Large intestine (tissue), 3 donors: ENCODE results near the gene BMP8A. TPM values are rescaled to one million over a fixed set of nuclear protein-coding genes. Genes with fewer than 3 reads are reported as not detected.
"Not testable (repeated sequence)": the region's sequence is repeated elsewhere in the genome, so short reads cannot be mapped to it uniquely, and the experiment has no call there.

Experiments
- DNase-seq, 2 donors: peaks; one replicate each; pipeline versions ENCODE4 v3.0.0 to v3.0.0-alpha.2; 2013
- H3K27ac ChIP-seq: one replicate; pipeline ENCODE4 v1.5.1; 2013; ENCODE audit warnings: low read length
- H3K27me3 ChIP-seq: 2 replicates; pipeline ENCODE4 v1.6.1; 2013; ENCODE audit warnings: low read length; ENCODE audit not compliant: control insufficient read depth, insufficient read depth
- H3K36me3 ChIP-seq: 2 replicates; pipeline ENCODE4 v1.6.1; 2013; ENCODE audit warnings: low read length; ENCODE audit not compliant: control insufficient read depth, insufficient read depth
- H3K4me1 ChIP-seq: one replicate; pipeline ENCODE4 v1.6.1; 2013; ENCODE audit warnings: low read length; ENCODE audit not compliant: control insufficient read depth, insufficient read depth
- H3K4me3 ChIP-seq: one replicate; pipeline ENCODE4 v1.5.1; 2013; ENCODE audit warnings: low read length
- H3K9me3 ChIP-seq: one replicate; pipeline ENCODE4 v1.6.1; 2013; ENCODE audit warnings: mild to moderate bottlenecking, low read depth, low read length, moderate library complexity; ENCODE audit not compliant: control insufficient read depth
- WGBS: methylation state at CpG from one replicate; pipeline ENCODE4 v1.1.5; 2013; ENCODE audit warnings: low lambda C conversion rate; ENCODE audit not compliant: insufficient coverage; 5-methylcytosine and 5-hydroxymethylcytosine counted together
- polyA plus RNA-seq: library from polyadenylated mRNA; unstranded; fragments of 120-200 nt; gene quantifications from one replicate; pipeline ENCODE4 v1.2.1, GENCODE V29; 2013

The BMP8A gene
- polyA plus RNA-seq, 1 donor: 0.69 TPM

DNA sequence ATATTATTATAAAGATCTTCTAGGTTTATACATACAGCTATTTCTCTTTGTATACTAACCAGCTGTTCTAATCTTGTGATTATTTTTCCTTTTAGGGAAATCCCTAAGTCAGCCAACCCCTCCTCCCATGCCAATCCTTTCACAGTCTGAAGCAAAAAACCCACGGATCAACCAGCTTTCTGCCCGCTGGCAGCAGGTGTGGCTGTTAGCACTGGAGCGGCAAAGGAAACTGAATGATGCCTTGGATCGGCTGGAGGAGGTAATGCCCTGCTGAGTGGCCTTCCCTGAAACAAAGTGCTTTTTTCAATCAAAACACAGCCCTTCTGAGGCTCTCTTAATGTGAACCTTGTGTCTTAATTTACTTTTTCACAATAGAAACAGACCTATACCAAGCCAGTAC lies 32.4 kb upstream of the BMP8A start:
- no CpG with 5 or more reads among the region's 4 CpGs for WGBS
- Histone ChIP-seq H3K4me1 (no peaks in the 10 kb centered on the region), H3K27ac (no peak overlapping the region), H3K9me3 (no peaks in the 10 kb centered on the region), H3K4me3 (no peak overlapping the region), H3K36me3 (peaks cover 83% of the 10 kb centered on the region), H3K27me3 (no peaks in the 10 kb centered on the region)
- no peak for DNase-seq

DNA sequence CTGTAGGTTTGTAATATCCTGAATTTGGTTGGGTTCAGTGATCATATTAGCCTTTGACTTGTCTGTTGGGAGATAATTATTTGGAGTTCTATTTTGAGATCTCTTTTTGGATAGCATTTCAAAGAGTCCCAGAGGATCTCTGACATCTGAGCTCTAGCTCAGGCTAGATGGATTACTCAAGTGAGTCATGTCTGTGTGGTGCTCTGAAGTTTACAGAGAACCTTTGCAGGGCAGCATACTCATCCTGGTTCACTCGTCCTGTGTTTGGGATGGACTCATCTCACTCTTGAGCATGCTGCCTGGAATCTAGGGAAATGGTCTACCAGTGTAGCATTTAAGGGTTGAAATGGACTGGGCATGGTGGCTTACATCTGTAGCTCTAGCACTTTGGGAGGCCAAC lies 29.4 kb upstream of the BMP8A start:
- no peak for DNase-seq
- no peaks in the 10 kb centered on the region for H3K9me3 ChIP-seq
- no peak overlapping the region for H3K27ac ChIP-seq
- H3K4me1 ChIP-seq: no peaks in the 10 kb centered on the region
- H3K27me3 ChIP-seq: no peaks in the 10 kb centered on the region
- WGBS: no CpG with 5 or more reads among the region's 1 CpG
- no peak overlapping the region for H3K4me3 ChIP-seq
- peaks cover 73% of the 10 kb centered on the region for H3K36me3 ChIP-seq

DNA sequence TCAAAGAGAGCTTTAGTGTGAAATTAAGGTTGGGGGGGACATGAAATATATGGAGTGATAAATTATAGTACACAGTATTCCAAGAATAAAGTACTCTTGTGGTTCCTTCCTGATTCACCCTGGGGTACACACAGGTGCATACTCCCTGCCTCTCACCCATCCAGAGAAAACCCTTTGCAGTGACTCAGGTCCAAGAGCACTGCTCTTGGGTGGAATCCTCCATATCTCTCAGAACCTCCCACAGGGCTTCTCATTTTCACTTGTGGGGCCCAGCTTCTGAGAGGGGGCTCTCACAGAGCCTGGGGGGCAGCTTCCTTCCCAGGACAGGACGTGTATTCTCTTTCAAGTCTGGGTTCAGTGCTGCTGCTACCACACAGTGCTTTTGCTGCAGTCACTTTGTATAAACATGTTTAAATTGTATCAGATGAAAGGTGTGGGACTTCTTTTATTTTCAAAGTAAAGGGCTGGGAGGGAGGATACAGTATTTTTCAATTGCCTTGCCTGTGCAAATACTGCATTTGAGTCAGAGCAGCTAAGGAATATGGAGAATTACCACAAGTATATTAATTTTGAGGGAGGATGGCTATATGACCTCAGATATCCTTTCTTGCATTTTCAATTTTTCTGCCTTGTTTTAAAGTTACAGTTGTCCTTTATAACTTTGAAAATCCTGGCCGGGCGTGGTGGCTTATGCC lies 24.9 kb upstream of the BMP8A start:
- DNase-seq: no peak

DNA sequence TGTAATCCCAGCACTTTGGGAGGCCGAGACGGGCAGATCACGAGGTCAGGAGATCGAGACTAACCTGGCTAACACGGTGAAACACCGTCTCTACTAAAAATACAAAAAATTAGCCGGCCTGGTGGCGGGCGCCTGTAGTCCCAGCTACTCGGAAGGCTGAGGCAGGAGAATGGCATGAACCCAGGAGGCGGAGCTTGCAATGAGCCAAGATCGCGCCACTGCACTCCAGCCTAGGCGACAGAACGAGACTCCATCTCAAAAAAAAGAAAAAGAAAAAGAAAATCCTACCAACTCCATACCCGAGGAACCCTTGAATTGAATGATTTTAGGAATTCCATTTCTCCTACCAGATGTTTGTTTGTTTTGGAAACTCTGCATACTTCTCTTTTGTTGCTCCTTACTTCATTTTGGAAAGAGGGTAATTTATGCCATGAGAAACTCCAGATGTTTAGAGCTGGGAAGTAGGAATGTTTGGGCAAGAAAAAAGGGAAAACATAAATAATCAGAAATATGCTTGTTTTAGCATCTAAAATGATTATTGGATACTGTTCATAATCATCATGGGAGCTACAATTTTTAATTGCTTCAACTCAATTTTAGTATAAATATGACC lies 24.2 kb upstream of the BMP8A start:
- H3K36me3 ChIP-seq: peaks cover 64% of the 10 kb centered on the region
- H3K9me3 ChIP-seq, H3K4me1 ChIP-seq, H3K27ac ChIP-seq, H3K4me3 ChIP-seq, DNase-seq, H3K27me3 ChIP-seq: not testable (repeated sequence)
- whole genome bisulfite sequencing: no CpG with 5 or more reads among the region's 16 CpGs

More for the DNA sequence above, 24.9 kb upstream of the BMP8A start:
- Histone ChIP-seq H3K27me3 (no peaks in the 10 kb centered on the region), H3K4me3 (no peak overlapping the region), H3K4me1 (no peaks in the 10 kb centered on the region), H3K27ac (no peak overlapping the region), H3K9me3 (no peaks in the 10 kb centered on the region), H3K36me3 (peaks cover 70% of the 10 kb centered on the region)
- 100% methylated on average over 1 of the region's 3 CpGs for WGBS

DNA sequence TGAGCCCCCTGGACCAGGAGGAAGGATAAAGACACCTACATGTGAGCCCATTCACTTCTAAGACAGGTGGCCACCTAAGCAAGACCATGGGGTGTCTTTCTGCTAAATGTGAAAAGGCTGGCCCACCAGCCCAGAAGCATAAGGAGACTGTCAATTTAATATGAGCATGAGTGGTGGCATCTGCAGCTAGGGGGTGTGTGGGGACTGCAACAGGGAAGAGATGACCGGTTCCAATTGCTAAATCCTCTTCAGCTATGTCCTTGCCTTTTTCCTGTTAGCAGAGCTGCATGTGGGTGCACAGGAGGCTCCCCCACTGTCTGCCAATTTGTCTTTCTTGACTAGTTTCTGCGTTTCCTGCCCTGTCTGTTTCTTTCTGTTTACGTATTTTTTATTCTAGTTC lies 22.3 kb upstream of the BMP8A start:
- WGBS: 100% methylated on average over 1 of the region's 3 CpGs
- Histone ChIP-seq H3K9me3 (no peaks in the 10 kb centered on the region), H3K27ac (no peak overlapping the region), H3K4me3 (no peak overlapping the region), H3K4me1 (no peaks in the 10 kb centered on the region), H3K36me3 (peaks cover 63% of the 10 kb centered on the region), H3K27me3 (no peaks in the 10 kb centered on the region)
- no peak for DNase-seq

DNA sequence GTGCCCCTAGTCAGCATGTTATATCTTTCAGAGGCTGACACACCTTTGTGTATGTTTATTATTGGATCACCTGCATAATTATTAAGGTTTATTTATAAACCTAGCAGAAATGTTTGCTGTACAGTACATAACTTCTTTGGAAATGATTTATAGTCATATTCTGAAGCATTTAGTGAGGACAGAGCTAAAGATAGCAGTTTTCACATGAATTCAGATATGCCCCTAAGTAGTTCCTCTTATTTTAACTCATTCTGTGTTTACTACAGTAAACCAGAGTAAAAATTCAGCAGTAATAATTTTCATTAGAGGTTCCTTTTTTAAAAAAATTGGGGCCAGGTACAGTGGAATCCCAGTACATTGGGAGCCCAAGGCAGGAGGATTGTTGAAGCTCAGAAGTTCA lies 21.4 kb upstream of the BMP8A start:
- no peaks in the 10 kb centered on the region for H3K4me1 ChIP-seq
- H3K27me3 ChIP-seq: no peaks in the 10 kb centered on the region
- no peak for DNase-seq
- H3K27ac ChIP-seq: no peak overlapping the region
- H3K9me3 ChIP-seq: no peaks in the 10 kb centered on the region
- peaks cover 63% of the 10 kb centered on the region for H3K36me3 ChIP-seq
- no peak overlapping the region for H3K4me3 ChIP-seq

DNA sequence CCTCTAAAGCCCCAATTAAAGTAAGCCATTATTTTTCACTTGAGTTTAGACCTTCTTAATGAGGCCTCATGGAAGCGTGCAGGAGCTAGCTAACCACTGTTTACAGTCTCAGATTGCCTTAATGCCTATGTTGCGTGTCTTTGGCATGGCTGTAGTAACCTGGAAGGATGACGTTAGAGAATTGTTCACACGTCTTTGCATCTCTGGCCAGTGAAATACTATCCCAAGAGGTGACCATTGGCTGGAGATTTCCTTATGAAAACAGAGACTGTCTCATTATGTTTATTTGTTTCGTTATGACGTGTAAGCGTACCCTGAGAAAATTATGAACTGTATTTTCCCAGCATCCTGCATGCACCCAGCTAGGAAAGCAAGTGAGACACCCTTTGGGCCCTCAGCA lies 18.6 kb upstream of the BMP8A start:
- Histone ChIP-seq H3K36me3 (peaks cover 53% of the 10 kb centered on the region), H3K9me3 (no peaks in the 10 kb centered on the region), H3K4me1 (no peaks in the 10 kb centered on the region), H3K4me3 (no peak overlapping the region), H3K27ac (no peak overlapping the region), H3K27me3 (no peaks in the 10 kb centered on the region)
- no peak for DNase-seq
- WGBS: no CpG with 5 or more reads among the region's 7 CpGs

DNA sequence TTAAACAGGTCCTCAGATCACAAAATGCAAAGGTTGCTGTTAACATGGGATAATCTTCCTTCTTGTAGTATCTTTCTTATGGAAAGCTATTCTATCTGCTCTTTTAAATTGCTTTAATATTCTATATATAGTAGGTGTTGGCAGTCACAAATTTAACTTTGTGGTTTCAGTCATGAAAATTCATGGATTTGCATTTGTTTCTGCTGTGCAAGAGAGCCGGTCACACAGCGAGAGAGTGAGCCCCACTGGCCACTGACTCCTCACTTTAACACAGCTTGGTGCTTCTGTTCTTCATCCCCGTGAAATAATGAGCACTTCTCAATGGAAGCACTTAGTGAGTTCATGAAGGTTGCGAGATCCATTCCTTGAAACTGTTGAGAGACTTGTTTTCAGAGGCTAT lies 18.1 kb upstream of the BMP8A start:
- no peaks in the 10 kb centered on the region for H3K4me1 ChIP-seq
- no peak for DNase-seq
- no CpG with 5 or more reads among the region's 4 CpGs for WGBS
- H3K27me3 ChIP-seq: no peaks in the 10 kb centered on the region
- peaks cover 48% of the 10 kb centered on the region for H3K36me3 ChIP-seq
- H3K4me3 ChIP-seq: no peak overlapping the region
- H3K27ac ChIP-seq: no peak overlapping the region
- H3K9me3 ChIP-seq: no peaks in the 10 kb centered on the region

DNA sequence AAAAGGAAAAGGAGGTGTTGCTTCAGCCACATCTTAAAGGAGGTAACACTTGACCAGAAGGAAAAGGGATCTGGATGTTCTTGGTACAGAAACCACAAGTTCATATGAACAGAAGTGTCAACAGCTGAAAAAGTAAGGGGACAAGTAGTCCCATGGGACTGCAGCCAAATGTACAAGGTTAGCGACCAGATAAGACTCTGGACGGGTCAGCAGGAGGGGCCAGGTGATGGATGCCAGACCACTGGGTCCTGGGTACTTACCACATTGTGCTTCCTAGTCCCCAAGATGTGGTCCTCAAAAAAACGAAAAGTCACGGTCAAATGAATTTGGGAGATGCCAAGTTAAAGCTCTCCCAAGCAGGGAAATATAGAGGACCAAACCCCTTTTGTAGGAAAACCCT lies 16.6 kb upstream of the BMP8A start:
- H3K9me3 ChIP-seq: no peaks in the 10 kb centered on the region
- no CpG with 5 or more reads among the region's 4 CpGs for WGBS
- no peak for DNase-seq
- H3K4me1 ChIP-seq: no peaks in the 10 kb centered on the region
- peaks cover 42% of the 10 kb centered on the region for H3K36me3 ChIP-seq
- no peak overlapping the region for H3K27ac ChIP-seq
- H3K4me3 ChIP-seq: no peak overlapping the region
- no peaks in the 10 kb centered on the region for H3K27me3 ChIP-seq

DNA sequence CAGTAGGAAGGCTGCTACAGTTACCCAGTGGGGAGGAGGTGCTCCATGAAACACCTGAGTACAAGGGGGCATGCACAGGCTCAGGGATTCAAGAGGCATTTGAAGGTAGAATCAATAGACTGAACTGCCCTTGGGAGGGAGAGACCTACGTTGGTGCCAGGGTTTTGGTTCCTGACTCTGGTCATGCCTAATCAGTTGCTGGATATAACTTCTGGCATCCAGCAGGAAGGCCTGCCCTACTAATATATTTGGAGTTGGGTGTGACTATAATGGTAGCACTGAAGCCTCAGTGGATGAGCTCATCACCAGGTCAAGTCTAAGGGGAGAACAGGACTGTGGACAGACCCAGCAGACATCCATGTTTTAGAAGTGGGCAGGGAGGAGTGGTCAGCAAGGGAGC lies 15.9 kb upstream of the BMP8A start:
- not testable (repeated sequence) for H3K4me3 ChIP-seq, H3K27ac ChIP-seq, DNase-seq, H3K27me3 ChIP-seq, H3K9me3 ChIP-seq, H3K4me1 ChIP-seq
- peaks cover 43% of the 10 kb centered on the region for H3K36me3 ChIP-seq
- WGBS: no CpG with 5 or more reads among the region's 1 CpG
